Measurements from ENCODE around the gene MBLAC1. TPM values are rescaled to one million over a fixed set of nuclear protein-coding genes. Genes with fewer than 3 reads are reported as not detected.
A peak's percentile ranks its signal among the peaks of the same experiment; 100 is the strongest.

MBLAC1 gene
- total and polyA plus RNA-seq, 9 of the 15 experiments (the other 6 are each of a cell fraction or from before 2014, with no cell fraction given), result 0.03 to 3.1 (median 0.52) TPM

DNA sequence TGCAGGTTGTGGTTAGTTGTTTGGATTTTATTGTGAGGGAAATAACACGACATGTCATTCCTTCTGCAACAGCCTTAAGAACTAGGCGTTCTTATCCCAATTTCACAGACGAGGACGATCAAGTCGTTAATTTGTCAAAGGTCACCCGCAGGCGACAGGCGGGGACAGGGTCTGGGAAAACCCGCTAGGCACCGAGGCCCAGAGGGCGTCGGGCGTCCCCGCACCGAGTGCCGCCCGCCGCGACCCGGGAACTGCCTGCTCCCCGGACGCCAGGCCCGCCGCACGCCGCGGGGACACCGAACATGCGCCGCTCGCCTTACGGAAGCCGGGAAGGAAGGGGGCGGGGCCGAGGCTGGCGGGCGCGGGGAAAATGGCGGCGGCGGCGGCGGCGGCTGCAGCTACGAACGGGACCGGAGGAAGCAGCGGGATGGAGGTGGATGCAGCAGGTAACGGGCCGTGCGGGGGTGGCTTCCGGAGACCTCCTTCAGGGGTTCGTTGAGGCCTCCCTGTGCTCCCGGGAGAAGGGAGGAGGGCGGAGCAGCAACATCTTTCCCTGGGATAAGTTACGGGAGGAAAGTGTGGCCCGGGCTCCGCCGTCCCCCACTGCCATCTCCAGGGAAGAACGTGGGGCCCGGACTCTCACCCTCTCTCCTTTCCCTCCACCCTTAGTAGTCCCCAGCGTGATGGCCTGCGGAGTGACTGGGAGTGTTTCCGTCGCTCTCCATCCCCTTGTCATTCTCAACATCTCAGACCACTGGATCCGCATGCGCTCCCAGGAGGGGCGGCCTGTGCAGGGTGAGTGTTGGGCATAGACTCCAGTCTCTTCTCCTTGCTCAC is 37.9 kb upstream of the MBLAC1 start, which contains the start of gene COPS6 (continued):
- TF ChIP-seq, protein P1, sequence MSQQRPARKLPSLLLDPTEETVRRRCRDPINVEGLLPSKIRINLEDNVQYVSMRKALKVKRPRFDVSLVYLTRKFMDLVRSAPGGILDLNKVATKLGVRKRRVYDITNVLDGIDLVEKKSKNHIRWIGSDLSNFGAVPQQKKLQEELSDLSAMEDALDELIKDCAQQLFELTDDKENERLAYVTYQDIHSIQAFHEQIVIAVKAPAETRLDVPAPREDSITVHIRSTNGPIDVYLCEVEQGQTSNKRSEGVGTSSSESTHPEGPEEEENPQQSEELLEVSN (IDR thresholded peaks at IDR 0.05; ENCODE audit: borderline replicate concordance in 1 of 2, extremely low read depth in 1 of 2, insufficient read depth in 1 of 2, insufficient read length in 1 of 2, low read depth in 1 of 2, low read length in 1 of 2, poor library complexity in 1 of 2, severe bottlenecking in 1 of 2), result peak; percentile 96 to 99
- TF ChIP-seq DMBX1 (CRISPR knock-in tag; IDR thresholded peaks at IDR 0.05; ENCODE audit: borderline replicate concordance), result peak; percentile 81; the same call in 1 of the 2 replicates
- TF ChIP-seq SOX6 (IDR thresholded peaks at IDR 0.05), result 0 out of 2 replicates have a peak, but pooled peaks have one; percentile 42
- TF ChIP-seq, protein P2, sequence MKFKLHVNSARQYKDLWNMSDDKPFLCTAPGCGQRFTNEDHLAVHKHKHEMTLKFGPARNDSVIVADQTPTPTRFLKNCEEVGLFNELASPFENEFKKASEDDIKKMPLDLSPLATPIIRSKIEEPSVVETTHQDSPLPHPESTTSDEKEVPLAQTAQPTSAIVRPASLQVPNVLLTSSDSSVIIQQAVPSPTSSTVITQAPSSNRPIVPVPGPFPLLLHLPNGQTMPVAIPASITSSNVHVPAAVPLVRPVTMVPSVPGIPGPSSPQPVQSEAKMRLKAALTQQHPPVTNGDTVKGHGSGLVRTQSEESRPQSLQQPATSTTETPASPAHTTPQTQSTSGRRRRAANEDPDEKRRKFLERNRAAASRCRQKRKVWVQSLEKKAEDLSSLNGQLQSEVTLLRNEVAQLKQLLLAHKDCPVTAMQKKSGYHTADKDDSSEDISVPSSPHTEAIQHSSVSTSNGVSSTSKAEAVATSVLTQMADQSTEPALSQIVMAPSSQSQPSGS (CRISPR knock-in tag; IDR thresholded peaks at IDR 0.05), result peak; percentile 88
- peak; percentile 88 for TF ChIP-seq SIN3B (IDR thresholded peaks at IDR 0.05; ENCODE audit: low read depth)
- peak; percentile 10 to 33; a peak in 2 of 4 replicates for TF ChIP-seq RCOR1 (IDR thresholded peaks at IDR 0.05; ENCODE audit: borderline replicate concordance in 1 of 2, low read depth in 2 of 2, low read length in 2 of 2)
- TF ChIP-seq JUND (IDR thresholded peaks at IDR 0.05; ENCODE audit: borderline replicate concordance, low read depth, low read length), result peak; percentile 9
- TF ChIP-seq JUND (tag; IDR thresholded peaks at IDR 0.05; ENCODE audit: borderline replicate concordance, low read depth, low read length), result peak; percentile 45; the same call in 2 of the 3 replicates
- TF ChIP-seq, protein P3, sequence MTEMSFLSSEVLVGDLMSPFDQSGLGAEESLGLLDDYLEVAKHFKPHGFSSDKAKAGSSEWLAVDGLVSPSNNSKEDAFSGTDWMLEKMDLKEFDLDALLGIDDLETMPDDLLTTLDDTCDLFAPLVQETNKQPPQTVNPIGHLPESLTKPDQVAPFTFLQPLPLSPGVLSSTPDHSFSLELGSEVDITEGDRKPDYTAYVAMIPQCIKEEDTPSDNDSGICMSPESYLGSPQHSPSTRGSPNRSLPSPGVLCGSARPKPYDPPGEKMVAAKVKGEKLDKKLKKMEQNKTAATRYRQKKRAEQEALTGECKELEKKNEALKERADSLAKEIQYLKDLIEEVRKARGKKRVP (CRISPR knock-in tag; IDR thresholded peaks at IDR 0.05), result 0 out of 2 replicates have a peak, but pooled peaks have one; percentile 27
- TF ChIP-seq, protein P4, sequence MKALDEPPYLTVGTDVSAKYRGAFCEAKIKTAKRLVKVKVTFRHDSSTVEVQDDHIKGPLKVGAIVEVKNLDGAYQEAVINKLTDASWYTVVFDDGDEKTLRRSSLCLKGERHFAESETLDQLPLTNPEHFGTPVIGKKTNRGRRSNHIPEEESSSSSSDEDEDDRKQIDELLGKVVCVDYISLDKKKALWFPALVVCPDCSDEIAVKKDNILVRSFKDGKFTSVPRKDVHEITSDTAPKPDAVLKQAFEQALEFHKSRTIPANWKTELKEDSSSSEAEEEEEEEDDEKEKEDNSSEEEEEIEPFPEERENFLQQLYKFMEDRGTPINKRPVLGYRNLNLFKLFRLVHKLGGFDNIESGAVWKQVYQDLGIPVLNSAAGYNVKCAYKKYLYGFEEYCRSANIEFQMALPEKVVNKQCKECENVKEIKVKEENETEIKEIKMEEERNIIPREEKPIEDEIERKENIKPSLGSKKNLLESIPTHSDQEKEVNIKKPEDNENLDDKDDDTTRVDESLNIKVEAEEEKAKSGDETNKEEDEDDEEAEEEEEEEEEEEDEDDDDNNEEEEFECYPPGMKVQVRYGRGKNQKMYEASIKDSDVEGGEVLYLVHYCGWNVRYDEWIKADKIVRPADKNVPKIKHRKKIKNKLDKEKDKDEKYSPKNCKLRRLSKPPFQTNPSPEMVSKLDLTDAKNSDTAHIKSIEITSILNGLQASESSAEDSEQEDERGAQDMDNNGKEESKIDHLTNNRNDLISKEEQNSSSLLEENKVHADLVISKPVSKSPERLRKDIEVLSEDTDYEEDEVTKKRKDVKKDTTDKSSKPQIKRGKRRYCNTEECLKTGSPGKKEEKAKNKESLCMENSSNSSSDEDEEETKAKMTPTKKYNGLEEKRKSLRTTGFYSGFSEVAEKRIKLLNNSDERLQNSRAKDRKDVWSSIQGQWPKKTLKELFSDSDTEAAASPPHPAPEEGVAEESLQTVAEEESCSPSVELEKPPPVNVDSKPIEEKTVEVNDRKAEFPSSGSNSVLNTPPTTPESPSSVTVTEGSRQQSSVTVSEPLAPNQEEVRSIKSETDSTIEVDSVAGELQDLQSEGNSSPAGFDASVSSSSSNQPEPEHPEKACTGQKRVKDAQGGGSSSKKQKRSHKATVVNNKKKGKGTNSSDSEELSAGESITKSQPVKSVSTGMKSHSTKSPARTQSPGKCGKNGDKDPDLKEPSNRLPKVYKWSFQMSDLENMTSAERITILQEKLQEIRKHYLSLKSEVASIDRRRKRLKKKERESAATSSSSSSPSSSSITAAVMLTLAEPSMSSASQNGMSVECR (CRISPR knock-in tag; IDR thresholded peaks at IDR 0.05), result peak; percentile 95
- no peak for TF ChIP-seq PRPF4 (IDR thresholded peaks at IDR 0.05; ENCODE audit: insufficient read depth, low read depth, low read length, poor library complexity, severe bottlenecking)
- peak; percentile 98 for TF ChIP-seq MTA3 (IDR thresholded peaks at IDR 0.05; ENCODE audit: borderline replicate concordance)
- TF ChIP-seq GATAD2B (IDR thresholded peaks at IDR 0.05; ENCODE audit: borderline replicate concordance), result peak; percentile 65; the same call in 1 of the 2 replicates
- TF ChIP-seq, protein P5, sequence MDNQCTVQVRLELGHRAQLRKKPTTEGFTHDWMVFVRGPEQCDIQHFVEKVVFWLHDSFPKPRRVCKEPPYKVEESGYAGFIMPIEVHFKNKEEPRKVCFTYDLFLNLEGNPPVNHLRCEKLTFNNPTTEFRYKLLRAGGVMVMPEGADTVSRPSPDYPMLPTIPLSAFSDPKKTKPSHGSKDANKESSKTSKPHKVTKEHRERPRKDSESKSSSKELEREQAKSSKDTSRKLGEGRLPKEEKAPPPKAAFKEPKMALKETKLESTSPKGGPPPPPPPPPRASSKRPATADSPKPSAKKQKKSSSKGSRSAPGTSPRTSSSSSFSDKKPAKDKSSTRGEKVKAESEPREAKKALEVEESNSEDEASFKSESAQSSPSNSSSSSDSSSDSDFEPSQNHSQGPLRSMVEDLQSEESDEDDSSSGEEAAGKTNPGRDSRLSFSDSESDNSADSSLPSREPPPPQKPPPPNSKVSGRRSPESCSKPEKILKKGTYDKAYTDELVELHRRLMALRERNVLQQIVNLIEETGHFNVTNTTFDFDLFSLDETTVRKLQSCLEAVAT (IDR thresholded peaks at IDR 0.05), result no peak
- TF ChIP-seq POLR2G (IDR thresholded peaks at IDR 0.05; ENCODE audit: low read depth, low read length), result peak; percentile 99
